ENCODE measurements around the gene VTI1A.
"Not testable (repeated sequence)": the region's sequence is repeated elsewhere in the genome, so short reads cannot be mapped to it uniquely, and the experiment has no call there.

Gene VTI1A

DNA sequence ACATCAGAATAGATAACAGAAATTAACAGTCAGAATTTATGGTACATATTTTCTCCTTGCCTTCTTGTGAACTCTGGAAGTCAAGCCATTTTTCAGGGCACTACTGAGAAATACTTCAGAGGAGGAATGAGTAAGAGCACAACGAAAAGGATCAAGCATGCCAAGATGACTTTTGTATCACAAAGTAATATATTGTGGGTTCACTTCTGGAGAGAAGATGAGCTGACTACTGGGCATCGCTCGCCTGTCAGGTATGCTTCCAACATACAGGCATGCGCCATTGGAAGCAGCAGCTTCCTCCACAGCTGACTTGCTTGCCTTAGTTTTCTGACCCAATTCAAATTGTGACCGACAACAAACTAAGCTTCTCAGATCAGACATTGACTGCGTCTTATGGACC, 137.3 kb downstream of the VTI1A start:
- H3K4me3 ChIP-seq (ENCODE audit: low read length) = no peak overlapping the region
- no peaks in the 10 kb centered on the region for H3K27me3 ChIP-seq (ENCODE audit: control insufficient read depth, insufficient read depth, low read length)
- H3K36me3 ChIP-seq (ENCODE audit: control insufficient read depth, insufficient read depth, low read length) = no peaks in the 10 kb centered on the region
- H3K27ac ChIP-seq (ENCODE audit: low read length) = no peak overlapping the region
- no CpG with 5 or more reads among the region's 6 CpGs for WGBS (ENCODE audit: insufficient coverage, insufficient read length)
- no peaks in the 10 kb centered on the region for H3K4me1 ChIP-seq (ENCODE audit: control insufficient read depth, insufficient read depth, low read length)
- no peaks in the 10 kb centered on the region for H3K9me3 ChIP-seq (ENCODE audit: control insufficient read depth, insufficient read depth, low read length)
- no peak for DNase-seq (ENCODE audit: low read depth, low spot score)

DNA sequence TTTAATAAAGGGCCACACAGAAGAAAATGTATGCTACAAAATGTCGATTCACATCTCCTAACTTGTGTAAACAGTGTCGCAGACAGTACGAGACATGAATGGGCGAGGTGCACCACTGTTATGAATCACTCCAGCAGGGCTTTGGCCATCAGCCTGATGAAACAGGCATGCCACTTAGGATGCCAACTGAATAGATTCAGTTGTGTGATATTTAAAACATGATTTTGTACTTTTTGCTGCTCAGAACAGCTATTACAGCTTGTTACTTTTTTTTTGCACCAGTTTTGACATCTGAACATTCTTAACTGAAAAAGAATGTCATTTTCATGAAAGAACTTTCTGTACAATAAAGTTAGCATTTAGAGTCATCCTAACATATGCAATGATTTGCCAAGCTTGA, 138.1 kb downstream of the VTI1A start:
- Histone ChIP-seq H3K27me3 (ENCODE audit: control insufficient read depth, insufficient read depth, low read length) (no peaks in the 10 kb centered on the region), H3K36me3 (ENCODE audit: control insufficient read depth, insufficient read depth, low read length) (no peaks in the 10 kb centered on the region), H3K27ac (ENCODE audit: low read length) (no peak overlapping the region), H3K9me3 (ENCODE audit: control insufficient read depth, insufficient read depth, low read length) (no peaks in the 10 kb centered on the region), H3K4me3 (ENCODE audit: low read length) (no peak overlapping the region), H3K4me1 (ENCODE audit: control insufficient read depth, insufficient read depth, low read length) (no peaks in the 10 kb centered on the region)
- DNase-seq (ENCODE audit: low read depth, low spot score) = no peak
- WGBS (ENCODE audit: insufficient coverage, insufficient read length) = no CpG with 5 or more reads among the region's 4 CpGs

DNA sequence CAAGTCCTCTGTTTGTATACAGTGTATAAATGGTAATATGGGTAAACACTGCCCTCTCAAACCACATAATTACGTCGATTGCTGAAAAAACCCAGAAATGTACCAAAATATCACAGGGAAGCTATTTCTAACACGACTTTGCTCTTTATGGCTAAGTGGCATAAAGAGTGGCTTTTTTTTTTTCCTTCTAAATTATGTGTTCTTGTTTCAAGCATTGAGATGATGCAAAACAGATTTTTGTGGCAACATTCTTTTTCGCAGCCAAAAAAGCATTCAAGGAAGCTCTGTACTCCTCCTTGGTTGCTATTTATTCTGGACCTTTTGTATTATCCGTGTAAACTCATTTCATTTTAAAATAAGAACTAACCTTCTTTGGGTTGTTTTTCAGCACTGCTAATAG, 138.9 kb downstream of the VTI1A start:
- H3K9me3 ChIP-seq (ENCODE audit: control insufficient read depth, insufficient read depth, low read length) = no peaks in the 10 kb centered on the region

DNA sequence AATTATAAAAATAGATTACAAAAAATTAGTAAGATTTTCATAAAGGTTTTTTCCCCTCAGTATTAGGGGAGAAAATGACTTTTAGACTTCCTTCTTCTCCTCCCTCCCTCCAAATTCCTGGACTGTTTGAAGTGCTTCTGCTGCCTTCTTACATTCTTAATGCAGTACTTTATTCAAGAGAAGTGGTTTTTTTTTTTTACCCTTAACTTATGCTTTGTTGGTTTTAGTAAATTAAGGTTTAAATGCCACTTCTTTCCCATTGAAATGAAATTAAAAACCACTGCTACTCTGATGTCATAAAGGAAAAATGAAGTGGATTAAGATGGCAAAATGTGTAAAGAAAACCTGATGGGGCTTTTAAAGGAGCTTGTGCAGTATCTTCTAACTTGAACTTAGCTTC, 140.7 kb downstream of the VTI1A start:
- Histone ChIP-seq H3K27me3 (ENCODE audit: control insufficient read depth, insufficient read depth, low read length) (no peaks in the 10 kb centered on the region), H3K36me3 (ENCODE audit: control insufficient read depth, insufficient read depth, low read length) (no peaks in the 10 kb centered on the region), H3K9me3 (ENCODE audit: control insufficient read depth, insufficient read depth, low read length) (no peaks in the 10 kb centered on the region), H3K27ac (ENCODE audit: low read length) (no peak overlapping the region), H3K4me3 (ENCODE audit: low read length) (no peak overlapping the region), H3K4me1 (ENCODE audit: control insufficient read depth, insufficient read depth, low read length) (no peaks in the 10 kb centered on the region)
- DNase-seq (ENCODE audit: low read depth, low spot score) = no peak

More for the DNA sequence above, 138.9 kb downstream of the VTI1A start:
- Histone ChIP-seq H3K4me3 (ENCODE audit: low read length) (no peak overlapping the region), H3K4me1 (ENCODE audit: control insufficient read depth, insufficient read depth, low read length) (no peaks in the 10 kb centered on the region), H3K27me3 (ENCODE audit: control insufficient read depth, insufficient read depth, low read length) (no peaks in the 10 kb centered on the region), H3K27ac (ENCODE audit: low read length) (no peak overlapping the region), H3K36me3 (ENCODE audit: control insufficient read depth, insufficient read depth, low read length) (no peaks in the 10 kb centered on the region)
- no CpG with 5 or more reads among the region's 5 CpGs for WGBS (ENCODE audit: insufficient coverage, insufficient read length)
- DNase-seq (ENCODE audit: low read depth, low spot score) = no peak

DNA sequence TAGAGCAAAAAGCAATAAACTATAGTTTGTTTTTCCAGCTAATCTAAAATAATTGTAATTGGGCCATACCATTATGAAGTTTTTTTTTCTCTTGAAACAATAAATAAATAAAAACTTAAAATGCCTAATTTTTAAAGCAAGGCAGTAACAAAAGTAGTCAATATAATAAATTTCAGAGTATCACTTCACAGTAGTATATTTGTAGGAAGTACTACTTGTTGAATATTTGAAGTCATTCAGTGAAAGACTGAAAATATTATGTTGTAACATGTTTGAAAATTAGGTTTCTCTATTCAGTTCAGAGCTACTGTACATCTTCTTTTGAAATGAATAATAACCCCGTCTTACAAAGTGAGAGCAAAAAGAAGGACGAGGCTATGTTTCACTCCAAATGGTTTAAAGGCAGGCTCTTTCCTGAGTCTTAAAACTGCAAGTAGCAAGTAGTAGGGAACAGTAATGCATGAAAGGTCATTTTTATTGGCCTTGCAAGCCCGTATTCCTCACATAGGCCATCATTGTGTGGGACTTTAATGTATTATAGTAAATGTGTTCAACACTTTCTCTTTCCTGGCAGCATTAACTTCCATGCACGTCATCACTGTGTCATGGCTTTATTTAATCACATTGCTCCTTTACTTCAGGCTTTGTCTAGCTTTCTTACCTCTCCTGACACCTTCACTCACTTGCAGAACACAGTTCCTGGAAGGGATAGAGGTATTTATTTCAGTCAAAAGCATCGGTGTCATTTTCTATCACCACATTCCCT, 141.4 kb downstream of the VTI1A start:
- no peaks in the 10 kb centered on the region for H3K9me3 ChIP-seq (ENCODE audit: control insufficient read depth, insufficient read depth, low read length)
- no peak overlapping the region for H3K4me3 ChIP-seq (ENCODE audit: low read length)
- H3K36me3 ChIP-seq (ENCODE audit: control insufficient read depth, insufficient read depth, low read length) = no peaks in the 10 kb centered on the region
- no peak for DNase-seq (ENCODE audit: low read depth, low spot score)
- no peaks in the 10 kb centered on the region for H3K27me3 ChIP-seq (ENCODE audit: control insufficient read depth, insufficient read depth, low read length)
- no CpG with 5 or more reads among the region's 5 CpGs for WGBS (ENCODE audit: insufficient coverage, insufficient read length)
- H3K27ac ChIP-seq (ENCODE audit: low read length) = no peak overlapping the region
- H3K4me1 ChIP-seq (ENCODE audit: control insufficient read depth, insufficient read depth, low read length) = no peaks in the 10 kb centered on the region

DNA sequence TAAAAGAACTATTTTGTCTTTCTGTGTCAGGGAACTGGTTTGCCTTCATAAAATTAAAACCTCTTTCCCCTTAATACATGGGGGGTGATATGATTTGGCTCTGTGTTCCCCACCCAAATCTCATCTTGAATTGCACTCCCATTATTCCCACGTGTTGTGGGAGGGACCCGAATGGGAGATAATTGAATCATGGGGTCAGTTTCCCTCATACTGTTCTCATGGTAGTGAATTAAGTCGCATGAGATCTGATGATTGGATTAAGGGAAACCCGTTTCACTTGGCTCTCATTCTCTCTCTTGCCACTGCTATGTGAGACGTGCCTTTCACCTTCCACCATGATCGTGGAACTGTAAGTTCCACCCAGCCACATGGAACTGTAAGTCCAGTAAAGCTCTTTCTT, 142.1 kb downstream of the VTI1A start:
- no CpG with 5 or more reads among the region's 6 CpGs for WGBS (ENCODE audit: insufficient coverage, insufficient read length)
- no peak for DNase-seq (ENCODE audit: low read depth, low spot score)
- Histone ChIP-seq H3K27me3 (ENCODE audit: control insufficient read depth, insufficient read depth, low read length) (no peaks in the 10 kb centered on the region), H3K9me3 (ENCODE audit: control insufficient read depth, insufficient read depth, low read length) (no peaks in the 10 kb centered on the region), H3K4me3 (ENCODE audit: low read length) (no peak overlapping the region), H3K4me1 (ENCODE audit: control insufficient read depth, insufficient read depth, low read length) (no peaks in the 10 kb centered on the region), H3K27ac (ENCODE audit: low read length) (no peak overlapping the region), H3K36me3 (ENCODE audit: control insufficient read depth, insufficient read depth, low read length) (no peaks in the 10 kb centered on the region)

DNA sequence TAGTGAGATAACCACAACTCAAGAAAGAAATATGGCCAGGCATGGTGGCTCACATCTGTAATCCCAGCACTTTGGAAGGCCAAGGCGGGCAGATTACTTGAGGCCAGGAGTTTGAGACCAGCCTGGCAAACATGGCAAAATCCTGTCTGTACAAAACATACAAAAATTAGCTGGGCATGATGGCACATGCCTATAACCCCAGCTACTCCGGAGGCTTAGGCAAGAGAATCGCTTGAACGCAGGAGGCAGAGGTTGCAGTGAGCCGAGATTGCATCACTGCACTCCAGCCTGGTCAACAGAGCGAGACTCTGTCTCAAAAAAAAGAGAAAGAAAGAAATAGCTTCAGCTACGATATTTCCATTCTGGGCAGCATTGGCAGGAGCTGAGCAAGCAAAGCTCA, 143.8 kb downstream of the VTI1A start:
- H3K4me3 ChIP-seq (ENCODE audit: low read length); H3K9me3 ChIP-seq (ENCODE audit: control insufficient read depth, insufficient read depth, low read length); H3K36me3 ChIP-seq (ENCODE audit: control insufficient read depth, insufficient read depth, low read length); DNase-seq (ENCODE audit: low read depth, low spot score); H3K4me1 ChIP-seq (ENCODE audit: control insufficient read depth, insufficient read depth, low read length); H3K27ac ChIP-seq (ENCODE audit: low read length); H3K27me3 ChIP-seq (ENCODE audit: control insufficient read depth, insufficient read depth, low read length): not testable (repeated sequence)
- WGBS (ENCODE audit: insufficient coverage, insufficient read length) = no CpG with 5 or more reads among the region's 7 CpGs

DNA sequence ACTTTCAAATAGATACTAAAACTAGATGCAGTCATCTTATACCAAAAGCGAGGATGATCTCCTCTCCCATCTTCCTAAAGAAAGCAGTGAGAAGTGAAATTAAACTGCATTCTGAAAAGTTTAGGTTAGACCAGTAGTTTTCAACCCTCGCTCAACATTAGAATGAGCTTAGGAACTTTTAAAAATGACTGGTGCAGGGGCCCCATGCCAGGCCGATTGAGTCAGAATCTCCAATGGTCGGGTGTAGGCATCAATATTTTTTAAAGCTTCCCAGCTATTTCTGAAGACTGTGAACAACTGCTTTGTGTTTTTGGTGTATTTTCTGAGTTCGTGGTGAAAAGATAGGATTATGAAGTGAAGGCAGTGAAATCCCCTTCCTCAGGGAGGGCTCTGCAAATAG, 146.0 kb downstream of the VTI1A start:
- Histone ChIP-seq H3K4me1 (ENCODE audit: control insufficient read depth, insufficient read depth, low read length) (no peaks in the 10 kb centered on the region), H3K9me3 (ENCODE audit: control insufficient read depth, insufficient read depth, low read length) (no peaks in the 10 kb centered on the region), H3K4me3 (ENCODE audit: low read length) (no peak overlapping the region), H3K27ac (ENCODE audit: low read length) (no peak overlapping the region), H3K36me3 (ENCODE audit: control insufficient read depth, insufficient read depth, low read length) (no peaks in the 10 kb centered on the region), H3K27me3 (ENCODE audit: control insufficient read depth, insufficient read depth, low read length) (no peaks in the 10 kb centered on the region)
- no peak for DNase-seq (ENCODE audit: low read depth, low spot score)
- WGBS (ENCODE audit: insufficient coverage, insufficient read length) = no CpG with 5 or more reads among the region's 5 CpGs

DNA sequence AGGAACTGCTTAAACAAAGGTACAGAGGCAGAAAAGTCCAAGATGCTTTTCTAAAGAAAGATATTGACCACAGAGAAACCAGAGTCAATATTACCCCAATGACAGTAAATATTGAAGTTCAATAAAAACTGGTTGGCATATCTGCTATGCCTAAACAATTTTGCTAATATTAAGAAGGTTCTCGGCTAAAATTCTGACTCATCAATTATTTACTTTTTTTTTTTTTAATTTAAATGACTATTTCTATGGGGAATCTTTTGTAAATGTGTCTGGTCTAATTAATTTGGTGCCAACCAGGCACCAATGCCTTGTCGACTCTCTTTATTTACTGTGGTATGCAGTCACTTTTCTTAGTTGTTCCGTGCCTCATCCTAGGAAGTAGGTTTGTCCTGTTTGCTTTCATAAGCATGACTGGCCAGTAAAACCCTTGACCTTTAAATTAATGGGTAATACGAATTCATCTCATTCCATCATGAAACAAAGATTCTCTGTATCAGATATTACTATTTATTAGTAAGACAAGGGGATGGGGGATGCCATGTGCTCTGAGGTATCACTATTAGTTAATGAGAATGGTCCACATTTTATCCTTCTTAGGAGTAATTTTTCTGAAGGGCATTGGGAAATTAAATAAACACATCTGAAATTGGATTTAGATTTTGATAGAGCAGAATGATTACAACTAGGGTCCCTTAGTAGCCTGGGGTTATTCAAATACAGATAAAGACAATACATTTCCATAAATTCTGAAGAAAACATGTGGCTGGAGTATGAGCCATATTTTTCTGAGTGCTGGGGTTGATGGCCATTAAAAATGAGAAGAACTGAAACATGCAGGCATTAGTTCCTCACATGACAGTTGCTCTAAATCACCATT, 154.4 kb downstream of the VTI1A start:
- no peaks in the 10 kb centered on the region for H3K4me1 ChIP-seq (ENCODE audit: control insufficient read depth, insufficient read depth, low read length)
- no peak overlapping the region for H3K4me3 ChIP-seq (ENCODE audit: low read length)
- H3K27ac ChIP-seq (ENCODE audit: low read length) = no peak overlapping the region
- H3K36me3 ChIP-seq (ENCODE audit: control insufficient read depth, insufficient read depth, low read length) = no peaks in the 10 kb centered on the region
- no CpG with 5 or more reads among the region's 4 CpGs for WGBS (ENCODE audit: insufficient coverage, insufficient read length)
- no peak for DNase-seq (ENCODE audit: low read depth, low spot score)
- H3K9me3 ChIP-seq (ENCODE audit: control insufficient read depth, insufficient read depth, low read length) = no peaks in the 10 kb centered on the region
- H3K27me3 ChIP-seq (ENCODE audit: control insufficient read depth, insufficient read depth, low read length) = no peaks in the 10 kb centered on the region

DNA sequence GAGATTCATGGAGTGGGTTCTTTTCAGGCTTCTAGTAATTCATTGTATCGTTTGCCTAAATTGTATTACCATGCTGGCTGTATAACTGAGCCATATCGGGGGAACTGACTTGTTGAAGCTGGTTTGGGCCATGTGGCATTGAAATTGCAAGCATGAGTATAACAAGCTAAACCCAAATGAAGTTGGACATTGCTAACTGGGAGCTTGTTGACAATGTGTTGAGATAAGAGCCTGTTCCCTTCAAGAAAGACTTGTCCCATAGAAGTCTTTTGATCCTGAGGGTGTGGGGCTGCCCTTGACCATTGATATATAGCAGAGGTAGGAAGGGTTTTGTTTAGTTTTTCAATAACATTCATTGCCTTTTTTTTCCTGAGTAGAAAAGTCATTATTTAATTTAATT, 156.0 kb downstream of the VTI1A start:
- no peak overlapping the region for H3K4me3 ChIP-seq (ENCODE audit: low read length)
- no peaks in the 10 kb centered on the region for H3K9me3 ChIP-seq (ENCODE audit: control insufficient read depth, insufficient read depth, low read length)
- no peaks in the 10 kb centered on the region for H3K36me3 ChIP-seq (ENCODE audit: control insufficient read depth, insufficient read depth, low read length)
- no peak overlapping the region for H3K27ac ChIP-seq (ENCODE audit: low read length)
- H3K27me3 ChIP-seq (ENCODE audit: control insufficient read depth, insufficient read depth, low read length) = no peaks in the 10 kb centered on the region
- WGBS (ENCODE audit: insufficient coverage, insufficient read length) = no CpG with 5 or more reads among the region's 2 CpGs
- H3K4me1 ChIP-seq (ENCODE audit: control insufficient read depth, insufficient read depth, low read length) = no peaks in the 10 kb centered on the region
- DNase-seq (ENCODE audit: low read depth, low spot score) = no peak

Measured in iPS DF 6.9 (cell line).